Measurements from ENCODE around the gene PBX3. TPM values are rescaled to one million over a fixed set of nuclear protein-coding genes. Genes with fewer than 3 reads are reported as not detected.

PBX3 gene
- total RNA-seq, 1 experiment from 2014 or later: 46.0 TPM

- Histone ChIP-seq H4K91ac (ENCODE audit: insufficient read length, low read depth, low read length) (no peak overlapping the region), H3K14ac (ENCODE audit: insufficient read depth, low read length) (no peak overlapping the region; the same call in 1 of the 2 replicates), H3T11ph (ENCODE audit: low read length) (no peak overlapping the region), H2BK5ac (ENCODE audit: insufficient read length, low read length) (no peak overlapping the region), H3K4me2 (ENCODE audit: insufficient read depth, insufficient read length, low read length) (no peak overlapping the region), H4K5ac (ENCODE audit: insufficient read length, low read depth, low read length) (no peak overlapping the region), H2AFZ (ENCODE audit: low read length) (no peak overlapping the region), H2BK120ac (ENCODE audit: low read depth, low read length, poor library complexity, severe bottlenecking) (no peak overlapping the region), H3K4ac (ENCODE audit: low read depth, low read length) (no peak overlapping the region), H3K18ac (ENCODE audit: insufficient read length, low read depth, low read length) (no peak overlapping the region), H4K20me1 (ENCODE audit: control insufficient read depth, insufficient read depth, insufficient read length) (no peaks in the 10 kb centered on the region), H2BK12ac (ENCODE audit: insufficient read length, low read depth, low read length) (no peak overlapping the region), H2BK20ac (ENCODE audit: low read depth, low read length, poor library complexity, severe bottlenecking) (no peak overlapping the region), H3K56ac (ENCODE audit: insufficient read length, low read depth, low read length) (no peak overlapping the region), H3K23ac (ENCODE audit: insufficient read length, low read depth, low read length) (no peak overlapping the region), H3K79me2 (ENCODE audit: insufficient read depth, low read length) (no peaks in the 10 kb centered on the region), H3K27me3 (ENCODE audit: insufficient read depth, low read length) (no peaks in the 10 kb centered on the region), H2AK5ac (ENCODE audit: insufficient read length, low read length) (no peak overlapping the region), H2BK15ac (ENCODE audit: low read depth, low read length) (no peak overlapping the region), H3K9ac (ENCODE audit: extremely low read depth, insufficient read length, low read length) (no peak overlapping the region), H3K4me1 (ENCODE audit: insufficient read depth, low read length) (no peaks in the 10 kb centered on the region; the same call in 1 of the 2 replicates), H3K79me1 (ENCODE audit: insufficient read depth, low read depth, low read length, poor library complexity, severe bottlenecking) (no peaks in the 10 kb centered on the region), H3K23me2 (ENCODE audit: insufficient read length, low read depth, low read length, poor library complexity, severe bottlenecking) (no peaks in the 10 kb centered on the region), H4K8ac (replicated peaks; ENCODE audit: insufficient read length, low read depth, low read length) (no peak overlapping the region), H3K27ac (ENCODE audit: insufficient read length, low read depth, low read length) (no peak overlapping the region), H3K9me3 (ENCODE audit: control insufficient read depth, low read depth, low read length) (no peaks in the 10 kb centered on the region)
- H3K9me3 Mint-ChIP-seq: no peaks in the 10 kb centered on the region
- peaks cover 6 to 62% (median 55%) of the 10 kb centered on the region in 3 experiments; a peak in 6 of 7 replicates for H3K36me3 Mint-ChIP-seq (ENCODE audit: insufficient read depth in 1 of 3, low read depth in 3 of 3)
- WGBS (ENCODE audit: extremely low coverage, insufficient read length, low lambda C conversion rate): no CpG with 5 or more reads among the region's 7 CpGs
- H3K4me1 Mint-ChIP-seq: peaks cover 30 to 34% of the 10 kb centered on the region in 2 experiments
- DNase-seq: no peak
- no peaks in the 10 kb centered on the region for H3K27me3 Mint-ChIP-seq (ENCODE audit: low read depth)
- TF ChIP-seq CTCF (conservative IDR thresholded peaks at IDR 0.05): no peak
- no peak overlapping the region for H3K4me3 Mint-ChIP-seq
- H3K27ac Mint-ChIP-seq: peak overlapping the region in 1 of 3 experiments; percentile 21; a peak in 2 of 7 replicates
Measured at GRCh38 chr9:125961072-125961471, 213.9 kb downstream of the PBX3 start.
